GM21515 (cell line): ENCODE measurements around the gene ARHGAP22.

Source experiments
- ATAC-seq: cut with Tn5 transposase; IDR thresholded peaks from one replicate; pipeline ENCODE4 v1.9.1; 2021; ENCODE audit not compliant: unreplicated experiment

The ARHGAP22 gene

GRCh38 chr10:48468130-48468790 lies 136.6 kb downstream of the ARHGAP22 start:
- no peak for ATAC-seq

DNA sequence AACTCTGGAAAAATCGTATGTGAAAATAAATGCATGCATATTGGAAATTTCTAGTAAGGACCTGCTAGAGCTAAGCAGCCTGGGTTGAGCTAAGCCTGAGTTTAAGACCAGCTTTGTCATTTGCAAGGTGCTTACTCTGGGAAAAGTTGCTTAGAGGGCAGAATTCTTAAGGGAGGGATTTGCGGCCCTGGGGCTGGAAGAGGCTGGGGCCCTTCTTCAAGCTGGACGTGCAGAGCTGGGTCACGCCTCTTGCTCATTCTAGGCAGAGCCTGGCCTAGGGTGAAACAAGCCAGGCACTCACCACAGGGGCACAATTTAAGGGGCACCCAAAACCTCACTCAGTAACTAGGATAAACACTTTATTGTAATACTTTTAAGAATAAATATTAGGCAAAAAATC lies 137.2 kb downstream of the ARHGAP22 start:
- ATAC-seq, result no peak

DNA sequence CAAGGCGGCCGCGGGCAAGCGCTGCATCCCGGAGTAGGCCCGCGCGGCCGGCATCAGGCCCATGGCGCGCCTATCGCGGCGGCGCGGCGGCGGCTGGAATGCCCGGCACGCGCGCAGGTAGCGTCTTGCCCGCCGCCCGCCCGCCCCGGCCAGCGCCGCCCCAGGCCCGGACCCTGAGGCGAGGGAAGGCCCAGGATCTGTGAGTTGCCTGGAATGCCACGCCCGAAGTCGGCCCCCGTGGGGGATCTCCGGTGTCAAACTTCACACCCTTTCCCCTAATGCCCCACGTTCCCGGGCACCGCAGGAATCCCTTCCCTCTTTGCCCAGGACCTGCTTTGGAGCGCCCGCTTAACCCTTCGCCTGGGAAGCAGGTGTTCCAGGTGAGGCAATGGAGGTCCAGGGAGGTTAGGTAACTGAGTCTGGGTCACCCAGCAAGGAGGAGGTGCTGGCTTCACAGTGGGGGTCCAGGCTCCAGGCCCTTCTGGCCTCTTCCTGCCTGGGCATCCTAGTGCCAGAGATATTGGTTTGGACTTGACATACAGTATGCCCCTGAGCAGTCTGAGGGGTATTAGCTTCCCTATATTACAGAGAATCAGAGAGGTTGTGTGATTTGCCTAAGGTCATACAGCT lies 138.1 kb downstream of the ARHGAP22 start:
- no peak for ATAC-seq

DNA sequence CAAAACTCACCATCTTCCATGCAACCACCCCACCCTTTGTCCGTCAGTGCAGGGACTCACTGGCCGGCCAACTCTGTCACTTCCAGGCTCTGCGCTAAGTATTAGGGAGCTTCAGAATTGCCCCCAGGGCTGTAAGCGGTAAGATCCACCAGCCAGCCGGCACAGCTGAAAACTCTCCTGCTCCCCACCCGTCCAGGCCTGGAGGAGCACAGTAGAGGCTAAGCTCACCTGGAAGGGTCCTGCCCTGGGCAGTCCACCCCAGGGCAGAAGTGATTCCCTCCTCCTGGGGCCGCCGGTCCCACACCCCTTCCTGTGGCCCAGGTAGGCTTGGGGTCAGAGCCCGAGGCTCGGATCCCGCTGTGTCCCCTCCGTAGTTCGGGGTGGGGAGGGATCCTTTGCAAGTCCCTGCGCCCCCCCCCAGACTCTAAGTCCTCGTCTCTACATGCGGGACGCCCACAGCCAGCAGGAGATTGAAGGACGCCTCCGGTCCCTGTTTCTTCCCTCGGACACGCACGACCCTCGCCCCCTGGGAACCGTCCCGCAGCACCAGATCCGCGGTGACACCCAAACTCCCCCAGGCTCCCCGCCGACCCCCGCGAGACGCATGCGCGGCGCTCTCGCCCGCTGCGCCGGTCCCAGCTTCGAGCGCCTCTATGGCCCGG lies 138.9 kb downstream of the ARHGAP22 start:
- no peak for ATAC-seq

DNA sequence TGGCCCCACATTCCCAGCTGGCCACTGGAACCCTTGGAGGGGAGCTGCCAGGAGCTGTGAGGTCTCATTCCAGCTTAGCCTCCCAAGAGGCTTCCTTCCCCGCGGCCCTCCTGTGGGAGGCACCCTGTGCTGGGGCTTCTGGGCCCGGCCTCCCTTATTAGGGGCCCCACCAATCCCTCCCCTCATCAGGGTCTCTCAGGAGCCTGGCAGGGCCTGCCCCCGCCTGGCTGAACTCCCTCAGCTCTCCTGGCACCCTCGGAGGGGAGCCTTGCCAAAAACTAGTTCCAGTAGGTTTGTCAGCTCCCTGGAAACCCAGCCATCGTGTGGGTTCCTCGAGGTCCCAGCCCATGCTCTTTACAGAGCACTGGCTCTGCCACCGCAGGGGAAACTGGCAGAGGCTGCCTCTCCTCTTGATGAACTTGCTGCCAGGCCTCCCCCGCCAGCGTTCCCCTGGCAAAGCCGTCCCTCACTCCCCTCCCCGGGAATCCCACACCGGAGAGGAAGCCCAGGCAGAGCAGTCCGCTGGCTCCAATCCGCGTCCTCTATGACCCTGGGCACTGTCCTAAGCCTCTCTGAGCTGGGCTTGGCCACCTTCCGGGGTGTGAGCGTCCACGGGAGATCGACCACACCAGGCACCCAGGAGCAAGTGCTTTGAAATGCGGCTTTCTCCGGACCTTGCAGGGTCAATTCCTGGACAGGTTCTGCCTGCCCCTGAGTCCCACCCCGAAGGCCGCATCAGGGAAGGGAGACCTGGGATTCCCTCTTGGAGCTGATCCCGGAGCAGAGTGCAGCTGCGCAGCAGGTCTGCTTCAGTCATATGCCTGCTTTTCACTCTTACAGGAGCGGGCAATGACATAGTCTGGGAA lies 139.8 kb downstream of the ARHGAP22 start:
- ATAC-seq, result no peak

DNA sequence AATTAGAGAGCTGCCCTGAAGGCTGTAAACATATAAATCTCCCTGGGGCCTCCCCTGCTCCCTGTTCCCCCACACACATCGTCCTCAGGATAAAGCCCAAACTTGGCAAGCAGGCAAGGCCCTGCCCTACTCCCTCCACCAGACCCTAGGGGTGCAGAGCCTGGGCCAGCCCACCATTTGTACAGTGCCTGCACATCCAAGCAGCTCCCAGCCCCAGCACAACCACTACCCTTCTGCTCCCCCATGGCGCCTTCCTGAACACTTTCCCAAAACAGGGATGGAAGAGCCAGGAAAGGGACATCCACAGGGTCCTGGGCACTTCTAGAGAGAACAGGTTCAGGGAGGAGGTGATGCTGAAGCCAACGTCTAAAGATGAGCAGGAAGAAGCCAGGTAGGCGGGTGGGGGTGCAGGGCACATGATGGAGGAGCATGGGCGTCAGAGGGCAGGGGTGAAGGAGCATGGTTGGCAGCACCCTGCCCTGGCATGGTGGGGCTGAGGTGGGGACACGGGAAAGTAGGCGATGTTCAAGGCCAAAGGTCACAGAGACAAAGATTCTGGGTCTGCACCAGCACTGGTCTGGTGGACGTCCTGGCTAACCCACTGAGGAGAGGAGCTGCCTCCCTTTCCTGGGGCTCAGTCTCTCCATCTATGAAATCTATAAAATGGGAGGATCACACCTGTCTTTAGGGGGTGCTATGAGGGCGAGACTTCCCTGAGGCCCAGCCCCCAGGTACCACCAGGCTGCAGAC lies 140.6 kb downstream of the ARHGAP22 start:
- no peak for ATAC-seq

- ATAC-seq, result no peak
These were observed 141.4 kb downstream of the ARHGAP22 start for GRCh38 chr10:48463318-48464003.

- ATAC-seq, result no peak
These were observed 142.3 kb downstream of the ARHGAP22 start for GRCh38 chr10:48462482-48463020.

DNA sequence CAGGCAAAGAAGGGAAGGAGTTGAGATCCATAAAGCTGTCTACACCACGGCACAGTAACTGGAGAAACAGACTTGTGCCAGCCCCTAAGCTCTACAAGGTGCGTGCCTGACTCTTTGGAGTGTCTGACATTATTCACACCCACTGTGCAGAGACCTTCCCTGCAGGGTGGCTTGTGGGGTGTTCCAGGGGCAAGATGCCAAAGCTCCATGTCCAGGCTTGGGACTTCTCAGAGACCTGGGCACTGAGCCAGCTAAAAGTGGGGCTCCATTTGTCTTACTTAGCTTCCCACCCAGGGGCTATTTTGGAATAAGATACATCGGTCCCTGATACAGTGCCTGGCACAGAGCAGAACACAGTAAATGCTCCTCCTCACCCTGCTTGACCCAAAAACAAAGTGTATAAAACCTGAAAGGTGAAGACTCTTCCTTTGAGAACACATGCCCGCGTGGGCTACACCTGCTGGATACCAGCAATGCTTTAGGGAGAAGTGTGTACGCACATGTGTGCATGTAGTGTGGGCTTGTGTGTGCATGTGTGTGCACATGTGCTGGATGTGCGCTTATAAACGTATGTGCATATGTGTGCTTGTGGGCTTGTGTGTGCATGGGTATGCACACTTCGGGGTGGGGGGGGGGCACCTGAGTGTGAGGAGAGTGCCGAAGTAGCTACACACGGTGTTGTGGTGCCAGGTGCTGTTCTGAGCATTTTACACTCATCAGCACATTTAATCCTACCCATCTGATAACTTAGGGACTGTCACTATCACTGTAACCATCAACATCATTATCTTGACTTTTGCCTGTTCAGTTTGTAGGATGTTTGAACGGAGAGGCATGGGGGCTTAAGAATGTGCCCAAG lies 143.0 kb downstream of the ARHGAP22 start:
- no peak for ATAC-seq

DNA sequence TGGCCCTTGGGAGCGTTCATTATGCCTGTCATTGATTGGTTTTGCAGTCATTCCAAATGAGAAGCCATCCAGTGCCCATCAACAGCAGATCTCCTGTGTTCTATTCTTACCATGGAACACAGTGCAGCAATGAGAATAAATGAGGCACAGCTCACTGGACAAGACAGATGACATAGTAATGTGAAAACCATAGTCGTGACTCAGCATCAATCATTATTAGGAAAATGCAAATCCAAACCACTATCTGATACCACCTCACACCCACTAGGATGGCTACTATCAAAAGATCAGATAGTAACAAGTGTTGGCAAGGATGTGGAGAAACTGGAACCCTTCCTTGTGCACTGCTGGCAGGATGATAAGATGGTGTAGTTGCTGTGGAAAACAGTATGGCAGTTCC lies 144.7 kb downstream of the ARHGAP22 start:
- ATAC-seq, result no peak

DNA sequence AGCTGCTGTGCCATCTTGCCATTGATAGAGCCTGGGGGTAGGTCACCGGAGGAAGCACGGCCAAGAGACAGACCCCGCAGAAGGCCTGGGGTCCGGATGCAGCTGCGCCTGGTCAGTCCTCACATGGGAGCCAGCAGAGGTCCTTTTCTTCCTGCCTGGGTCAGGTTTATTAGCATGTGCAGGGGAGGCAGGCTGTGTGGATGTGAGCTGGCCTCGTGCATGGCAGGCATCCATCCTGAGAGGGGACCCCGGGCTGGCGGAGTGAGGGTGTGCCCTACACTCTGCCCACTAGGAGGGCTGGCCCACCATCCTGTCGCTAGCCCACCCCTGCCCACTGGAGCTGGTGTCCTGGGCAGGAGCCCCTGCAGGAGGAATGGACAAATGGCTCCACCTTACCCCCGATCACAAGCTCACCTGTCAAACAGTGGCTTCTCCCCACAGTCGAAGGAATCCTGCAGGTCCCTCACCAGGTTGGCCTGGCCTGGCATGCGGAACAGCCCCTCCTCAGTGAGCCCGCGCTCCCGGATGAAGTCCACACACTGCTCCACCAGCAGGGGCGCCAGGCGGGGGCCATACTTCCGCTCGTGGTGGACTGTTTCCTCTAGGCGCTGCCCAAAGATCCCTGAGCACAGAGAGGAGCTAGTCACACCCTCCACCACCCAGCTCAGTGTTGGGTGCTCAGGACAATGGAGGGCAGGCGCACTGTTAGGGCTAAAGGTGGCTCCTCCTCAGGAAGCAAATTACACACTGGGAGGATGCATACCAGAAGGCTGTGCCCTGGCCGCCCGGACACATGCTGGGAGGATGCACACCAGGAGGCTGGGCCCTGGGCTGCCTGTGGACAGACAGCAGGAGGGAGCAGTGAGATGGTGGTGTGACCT lies 145.4 kb downstream of the ARHGAP22 start:
- ATAC-seq, result no peak

- ATAC-seq, result no peak
These were observed 146.2 kb downstream of the ARHGAP22 start for GRCh38 chr10:48458662-48459048.

GRCh38 chr10:48457949-48458661 lies 146.8 kb downstream of the ARHGAP22 start:
- no peak for ATAC-seq

DNA sequence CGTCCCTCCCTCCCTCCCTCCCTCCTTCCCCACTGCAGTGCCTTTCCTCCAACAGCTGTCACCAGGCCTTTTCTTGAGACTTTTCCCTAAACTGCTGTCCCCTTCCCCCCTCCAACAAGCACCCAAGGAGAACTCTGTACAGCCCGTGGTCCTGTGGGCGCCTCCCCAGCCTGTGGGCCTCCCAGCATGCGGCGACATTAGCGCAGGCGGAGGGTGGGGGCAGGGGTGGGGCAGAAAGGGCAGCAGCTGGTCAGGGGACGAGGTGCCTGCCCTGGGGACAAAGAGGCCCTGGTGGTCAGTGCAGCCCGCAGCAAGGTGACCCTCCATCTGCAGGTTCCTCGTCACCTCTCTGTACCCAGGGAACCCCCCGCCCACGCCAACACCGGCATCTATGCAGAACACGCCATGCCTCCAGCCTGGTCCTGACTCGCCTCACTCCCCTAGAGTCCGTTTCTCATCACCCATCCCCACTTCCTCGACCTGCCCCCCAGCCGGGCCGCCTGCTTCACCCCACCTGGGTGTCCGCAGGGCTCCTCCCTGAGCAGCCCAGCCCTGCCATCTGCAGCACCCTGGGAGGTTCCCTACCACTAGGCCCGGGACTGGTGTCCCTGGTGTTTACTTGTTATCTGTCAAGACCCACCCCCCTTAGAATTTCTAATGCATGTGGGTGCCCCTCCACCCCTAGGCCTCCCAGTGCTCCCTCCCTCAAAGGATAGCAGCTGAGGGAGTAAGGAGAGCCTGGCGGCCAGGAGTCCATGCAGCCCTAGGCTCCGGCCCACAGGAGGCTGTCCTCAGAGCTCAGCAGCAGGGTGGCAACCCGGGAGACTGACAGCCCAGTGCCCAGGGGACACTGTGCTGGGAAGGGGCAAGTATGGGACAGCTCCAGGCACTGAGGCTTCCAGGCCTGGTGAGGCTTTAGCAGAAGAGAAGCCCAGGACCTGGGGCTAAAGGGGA lies 147.8 kb downstream of the ARHGAP22 start:
- no peak for ATAC-seq

GRCh38 chr10:48456361-48456804 lies 148.5 kb downstream of the ARHGAP22 start:
- no peak for ATAC-seq
